SK-N-SH treated with all-trans-retinoic acid at 6 μM for 48 hours (cell line): ENCODE results near the gene C2CD3.

ENCODE experiments used
- ATAC-seq: fragments of 200-7000 bp; cut with Tn5 transposase; 3 replicates; pipeline ENCODE4 v1.9.1; 2020; ENCODE audit warnings: mild to moderate bottlenecking, moderate library complexity
- ARNTL ChIP-seq: fragments of 450-650 bp; formaldehyde crosslinking; IDR thresholded peaks from 2 replicates; pipeline ENCODE4 v1.5.0; 2020; ENCODE audit warnings: low read depth, mild to moderate bottlenecking, moderate library complexity, borderline replicate concordance
- CREB5 ChIP-seq: fragments of 250-450 bp; sonication (Bioruptor Pico); IDR thresholded peaks from 2 replicates; pipeline ENCODE4 v1.5.1; 2020; ENCODE audit warnings: low read depth, mild to moderate bottlenecking, moderate library complexity
- CSDC2 ChIP-seq: fragments of 250-450 bp; sonication (Bioruptor Pico); IDR thresholded peaks from 2 replicates; pipeline ENCODE4 v1.5.0; 2020; ENCODE audit warnings: mild to moderate bottlenecking, moderate library complexity
- CSRNP3 ChIP-seq: fragments of 250-450 bp; sonication (Bioruptor Pico); IDR thresholded peaks from 2 replicates; pipeline ENCODE4 v1.5.1; 2021; ENCODE audit warnings: mild to moderate bottlenecking, moderate library complexity
- ESRRG ChIP-seq: fragments of 250-450 bp; sonication (Bioruptor Pico); IDR thresholded peaks from 2 replicates; pipeline ENCODE4 v1.6.1; 2021; ENCODE audit warnings: mild to moderate bottlenecking
- GLIS3 ChIP-seq: fragments of 250-450 bp; sonication (Bioruptor Pico); IDR thresholded peaks from 2 replicates; pipeline ENCODE4 v1.5.0; 2020; ENCODE audit warnings: mild to moderate bottlenecking, moderate library complexity
- ISL1 ChIP-seq: fragments of 250-450 bp; sonication (Bioruptor Pico); IDR thresholded peaks from 2 replicates; pipeline ENCODE4 v2.1.2; 2022; ENCODE audit warnings: mild to moderate bottlenecking, moderate library complexity
- OSR1 ChIP-seq: fragments of 250-450 bp; sonication (Bioruptor Pico); IDR thresholded peaks from 2 replicates; pipeline ENCODE4 v1.8.0; 2022; ENCODE audit warnings: moderate library complexity, mild to moderate bottlenecking, inconsistent platforms
- PATZ1 ChIP-seq: fragments of 250-450 bp; sonication (Bioruptor Pico); IDR thresholded peaks from 2 replicates; pipeline ENCODE4 v1.8.0; 2020; ENCODE audit warnings: mild to moderate bottlenecking, moderate library complexity, borderline replicate concordance
- PPARA ChIP-seq: fragments of 250-450 bp; sonication (Bioruptor Pico); IDR thresholded peaks from 2 replicates; pipeline ENCODE4 v1.5.0; 2020; ENCODE audit warnings: mild to moderate bottlenecking, borderline replicate concordance
- RARB ChIP-seq: fragments of 250-450 bp; sonication (Bioruptor Pico); IDR thresholded peaks from 2 replicates; pipeline ENCODE4 v1.8.0; 2021; ENCODE audit warnings: mild to moderate bottlenecking, moderate library complexity
- SNAI2 ChIP-seq: fragments of 250-450 bp; sonication (Bioruptor Pico); IDR thresholded peaks from 2 replicates; pipeline ENCODE4 v1.5.0; 2020; ENCODE audit warnings: mild to moderate bottlenecking, moderate library complexity
- TCF4 ChIP-seq: fragments of 250-450 bp; sonication (Bioruptor Pico); IDR thresholded peaks from 2 replicates; pipeline ENCODE4 v1.8.0; 2021; ENCODE audit warnings: mild to moderate bottlenecking, moderate library complexity, borderline replicate concordance
- TOX ChIP-seq: fragments of 250-450 bp; sonication (Bioruptor Pico); IDR thresholded peaks from 2 replicates; pipeline ENCODE4 v1.8.0; 2021; ENCODE audit warnings: mild to moderate bottlenecking, moderate library complexity, borderline replicate concordance
- TSHZ2 ChIP-seq: fragments of 250-450 bp; sonication (Bioruptor Pico); IDR thresholded peaks from 2 replicates; pipeline ENCODE4 v1.5.0; 2020; ENCODE audit warnings: mild to moderate bottlenecking, moderate library complexity
- ZC3H10 ChIP-seq: fragments of 250-450 bp; sonication (Bioruptor Pico); IDR thresholded peaks from 2 replicates; pipeline ENCODE4 v1.5.1; 2021; ENCODE audit warnings: mild to moderate bottlenecking, moderate library complexity
- ZFP3 ChIP-seq: fragments of 250-450 bp; sonication (Bioruptor Pico); IDR thresholded peaks from 2 replicates; pipeline ENCODE4 v1.5.0; 2020; ENCODE audit warnings: mild to moderate bottlenecking, moderate library complexity
- ZNF565 ChIP-seq: fragments of 450-650 bp; formaldehyde crosslinking; conservative IDR thresholded peaks from 2 replicates; pipeline ENCODE4 v1.5.0; 2020; ENCODE audit warnings: low read depth, mild to moderate bottlenecking, moderate library complexity
- ZNF70 ChIP-seq: fragments of 450-650 bp; formaldehyde crosslinking; IDR thresholded peaks from 2 replicates; pipeline ENCODE4 v1.5.0; 2020; ENCODE audit warnings: mild to moderate bottlenecking, moderate library complexity
- ZNF8 ChIP-seq: fragments of 450-650 bp; formaldehyde crosslinking; IDR thresholded peaks from 2 replicates; pipeline ENCODE4 v1.5.0; 2020; ENCODE audit warnings: mild to moderate bottlenecking, moderate library complexity
- TF ChIP-seq, protein P1 (sequence below): fragments of 250-450 bp; sonication (Bioruptor Pico); IDR thresholded peaks from 2 replicates; pipeline ENCODE4 v1.8.0; 2021; ENCODE audit warnings: low read depth, mild to moderate bottlenecking, moderate library complexity, borderline replicate concordance

Gene C2CD3

GRCh38 chr11:74017631-74018030 is 153.2 kb downstream of the C2CD3 start (continued):
- TF ChIP-seq, protein P1, sequence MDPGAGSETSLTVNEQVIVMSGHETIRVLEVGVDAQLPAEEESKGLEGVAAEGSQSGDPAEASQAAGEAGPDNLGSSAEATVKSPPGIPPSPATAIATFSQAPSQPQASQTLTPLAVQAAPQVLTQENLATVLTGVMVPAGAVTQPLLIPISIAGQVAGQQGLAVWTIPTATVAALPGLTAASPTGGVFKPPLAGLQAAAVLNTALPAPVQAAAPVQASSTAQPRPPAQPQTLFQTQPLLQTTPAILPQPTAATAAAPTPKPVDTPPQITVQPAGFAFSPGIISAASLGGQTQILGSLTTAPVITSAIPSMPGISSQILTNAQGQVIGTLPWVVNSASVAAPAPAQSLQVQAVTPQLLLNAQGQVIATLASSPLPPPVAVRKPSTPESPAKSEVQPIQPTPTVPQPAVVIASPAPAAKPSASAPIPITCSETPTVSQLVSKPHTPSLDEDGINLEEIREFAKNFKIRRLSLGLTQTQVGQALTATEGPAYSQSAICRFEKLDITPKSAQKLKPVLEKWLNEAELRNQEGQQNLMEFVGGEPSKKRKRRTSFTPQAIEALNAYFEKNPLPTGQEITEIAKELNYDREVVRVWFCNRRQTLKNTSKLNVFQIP (CRISPR knock-in tag): no peak
- TF ChIP-seq ISL1 (CRISPR knock-in tag) (no peak), TOX (CRISPR knock-in tag) (no peak), ZFP3 (CRISPR knock-in tag) (no peak), PPARA (CRISPR knock-in tag) (no peak), CSDC2 (CRISPR knock-in tag) (no peak), RARB (CRISPR knock-in tag) (no peak), GLIS3 (CRISPR knock-in tag) (no peak)

GRCh38 chr11:74015919-74016684 is 154.7 kb downstream of the C2CD3 start:
- TF ChIP-seq CSRNP3 (CRISPR knock-in tag) (no peak), ZNF8 (no peak), ZNF70 (no peak), CREB5 (no peak), PATZ1 (CRISPR knock-in tag) (no peak), ZNF565 (CRISPR knock-in tag) (no peak)
- no peak for ATAC-seq

GRCh38 chr11:74014880-74015279 is 155.9 kb downstream of the C2CD3 start:
- no peak for ATAC-seq

More at GRCh38 chr11:74014880-74015279, 155.9 kb downstream of the C2CD3 start:
- TF ChIP-seq GLIS3 (CRISPR knock-in tag) (no peak), TOX (CRISPR knock-in tag) (no peak), CREB5 (no peak), ARNTL (CRISPR knock-in tag) (no peak), TSHZ2 (no peak), ISL1 (CRISPR knock-in tag) (no peak), TCF4 (CRISPR knock-in tag) (no peak), OSR1 (CRISPR knock-in tag) (no peak), ZNF70 (no peak), ZC3H10 (no peak), RARB (CRISPR knock-in tag) (no peak), ESRRG (CRISPR knock-in tag) (no peak), ZNF565 (CRISPR knock-in tag) (no peak), ZNF8 (no peak), PPARA (CRISPR knock-in tag) (no peak), SNAI2 (no peak)
- TF ChIP-seq, protein P1 (CRISPR knock-in tag): no peak
- TF ChIP-seq, all 23 proteins: peak for 0
